NOMO-1 (cell line): Measurements from ENCODE around the gene PREX1.

Source experiments
- DNase-seq, 2 experiments: peaks; one replicate each; lab custom pipeline; 2025; ENCODE audit not compliant: unreplicated experiment in 2 of 2; lab: John Stamatoyannopoulos, UW

The PREX1 gene

DNA sequence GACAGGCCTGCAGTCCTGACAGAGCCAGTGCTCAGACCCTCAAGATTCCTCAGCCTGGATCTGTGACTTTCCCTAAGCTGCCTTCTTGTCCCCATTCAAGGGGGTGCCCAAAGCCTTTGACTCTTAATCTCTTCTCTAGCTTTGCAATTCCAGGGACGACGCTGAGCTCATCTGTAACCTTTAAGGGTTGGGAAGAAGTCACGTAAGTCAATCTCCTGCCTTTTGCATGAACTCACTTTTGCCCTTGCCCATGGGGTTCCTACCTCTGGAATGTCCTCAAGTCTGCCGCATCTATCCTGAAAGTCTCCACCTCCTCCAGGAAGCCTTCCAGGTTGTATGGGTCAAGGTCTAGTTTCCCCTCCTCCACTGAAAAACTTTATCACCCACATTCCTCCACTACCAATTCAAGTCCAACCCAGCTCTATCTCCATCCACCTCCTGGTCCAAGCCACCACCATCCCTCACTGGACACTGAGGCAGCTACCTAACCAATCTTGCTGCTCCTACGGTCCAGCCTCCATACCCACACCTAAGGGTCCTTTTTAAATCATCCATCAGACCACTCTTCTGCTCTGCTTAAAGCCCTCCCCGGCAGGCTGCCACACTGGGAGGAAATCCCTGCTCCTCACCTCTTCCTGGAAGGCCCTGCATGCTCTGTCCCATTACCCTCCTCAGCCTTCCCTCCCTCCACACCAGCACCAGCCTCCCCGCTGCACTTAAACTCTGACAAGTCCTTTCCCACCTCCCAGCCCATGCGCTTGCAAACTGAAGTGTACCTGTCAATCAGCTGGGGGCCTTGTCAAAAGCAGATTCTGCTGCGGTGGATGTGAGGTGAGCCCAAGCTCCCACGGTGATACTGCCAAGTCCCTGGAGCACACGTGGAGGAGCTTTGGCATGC, 29.7 kb downstream of the PREX1 start:
- no peak for DNase-seq

DNA sequence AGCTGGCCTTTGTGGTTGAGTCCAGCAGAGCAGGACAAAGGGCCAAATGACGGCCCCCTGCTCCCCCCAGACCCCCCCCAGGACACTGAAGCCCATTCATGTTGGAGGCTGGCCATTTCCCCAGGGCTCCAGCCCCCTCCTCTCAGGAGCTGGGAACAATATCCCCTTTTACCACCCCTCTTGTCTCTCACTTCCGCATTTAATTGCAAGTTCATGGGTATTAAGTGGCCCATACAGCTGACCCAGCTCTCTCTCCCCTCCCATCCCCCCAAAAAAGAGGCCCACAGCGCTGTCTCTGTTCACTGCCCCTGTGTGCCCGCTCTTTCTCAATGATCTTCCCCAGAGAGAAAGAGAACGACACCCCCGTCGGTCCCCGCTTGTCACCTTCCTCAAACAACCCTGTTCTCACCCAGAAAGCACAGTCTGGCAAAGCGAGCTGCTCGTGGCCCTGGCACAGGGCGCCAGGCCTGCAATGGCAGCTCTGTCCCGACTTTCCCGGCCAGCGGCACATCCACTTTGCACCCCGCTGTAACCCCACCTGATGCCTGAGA, 30.4 kb downstream of the PREX1 start:
- DNase-seq: peak; percentile 79 to 83

DNA sequence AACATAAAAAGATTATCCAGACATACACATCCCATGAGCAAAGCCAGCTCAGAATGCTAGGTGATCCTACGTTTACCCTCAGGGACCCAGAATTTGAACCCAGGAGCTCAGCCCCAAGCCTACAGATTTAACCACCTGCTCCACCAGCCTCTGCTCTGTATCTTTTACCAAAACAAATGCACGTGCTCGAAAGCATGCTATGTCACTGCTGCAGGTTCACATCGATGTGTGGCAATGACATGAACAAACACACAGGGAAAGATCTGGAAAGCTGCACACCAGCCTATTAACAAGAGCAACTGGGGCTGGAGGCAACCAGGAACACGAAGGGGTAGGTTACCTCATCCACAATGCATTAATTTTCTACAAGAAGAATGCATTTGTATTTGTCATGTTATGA, 32.1 kb downstream of the PREX1 start:
- no peak for DNase-seq

DNA sequence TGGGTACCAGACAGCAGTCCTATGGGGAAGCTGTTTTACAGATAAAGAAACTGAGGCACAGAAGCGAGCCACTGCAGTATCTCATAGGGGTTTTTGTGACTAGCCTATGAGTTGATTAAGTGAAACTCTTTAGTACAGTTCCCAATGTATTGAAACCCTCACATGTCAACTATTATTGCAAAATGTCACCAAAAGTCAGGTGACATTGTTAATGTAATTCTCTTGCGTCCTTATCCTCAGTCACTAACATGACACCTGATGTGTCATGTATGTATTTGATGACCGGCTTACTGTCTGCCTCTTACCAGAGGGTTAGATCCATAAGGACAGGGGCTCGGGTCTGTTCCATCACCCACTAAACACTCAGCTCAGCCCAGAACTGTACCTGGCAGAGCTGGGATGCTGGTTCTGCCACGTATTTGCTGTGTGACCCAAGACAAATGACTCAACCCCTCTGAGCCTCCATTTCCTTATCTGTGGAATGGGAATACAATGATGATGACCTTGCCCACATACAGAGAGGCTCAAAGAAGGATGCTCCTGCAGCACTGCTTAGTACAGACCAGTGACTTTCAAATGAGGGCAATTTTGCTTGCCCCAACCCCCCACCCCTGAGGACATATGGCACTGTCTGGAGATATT, 32.9 kb downstream of the PREX1 start:
- DNase-seq: peak in 1 of 2 experiments; percentile 7

- DNase-seq: no peak
Observed at GRCh38 chr20:48794360-48794759, 33.4 kb downstream of the PREX1 start.

DNA sequence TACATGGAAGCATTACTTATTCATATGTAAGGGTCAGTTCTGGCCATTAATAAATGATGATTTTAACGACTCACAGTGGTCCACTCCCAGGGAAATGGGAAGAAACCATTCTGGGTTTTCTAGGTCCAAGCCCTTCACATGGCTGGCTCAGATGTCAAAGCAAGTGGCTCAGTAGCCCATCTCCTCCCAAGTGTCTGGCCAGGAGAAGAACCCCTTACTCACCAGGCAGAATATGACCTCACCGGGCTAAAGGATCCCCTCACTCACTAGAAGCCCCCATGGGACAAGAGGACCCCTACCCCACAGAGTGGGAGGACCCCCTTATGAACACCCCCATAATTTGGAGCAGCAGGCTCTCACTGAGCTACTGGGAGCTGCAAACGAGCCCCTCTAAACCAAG, 34.0 kb downstream of the PREX1 start:
- no peak for DNase-seq

DNA sequence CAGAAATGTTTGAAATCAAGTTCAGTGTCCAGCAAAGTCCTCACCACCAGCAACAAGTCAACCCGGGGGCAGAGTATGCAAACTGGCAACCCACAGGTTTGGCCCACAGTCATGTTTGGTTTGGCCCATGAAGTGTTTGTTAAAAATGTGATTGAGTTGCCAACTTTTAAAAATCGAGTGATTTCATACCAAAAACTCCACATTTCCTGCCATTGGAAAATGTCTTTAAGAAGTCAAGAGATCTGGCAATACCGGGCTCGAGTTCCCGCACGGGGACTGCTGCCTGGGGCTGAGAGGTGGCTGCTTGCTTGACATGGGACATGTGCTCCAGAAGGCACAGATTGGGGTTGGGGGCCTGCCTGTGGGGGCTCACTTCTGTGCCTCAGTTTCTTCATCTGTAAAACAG, 36.1 kb downstream of the PREX1 start:
- DNase-seq: no peak

DNA sequence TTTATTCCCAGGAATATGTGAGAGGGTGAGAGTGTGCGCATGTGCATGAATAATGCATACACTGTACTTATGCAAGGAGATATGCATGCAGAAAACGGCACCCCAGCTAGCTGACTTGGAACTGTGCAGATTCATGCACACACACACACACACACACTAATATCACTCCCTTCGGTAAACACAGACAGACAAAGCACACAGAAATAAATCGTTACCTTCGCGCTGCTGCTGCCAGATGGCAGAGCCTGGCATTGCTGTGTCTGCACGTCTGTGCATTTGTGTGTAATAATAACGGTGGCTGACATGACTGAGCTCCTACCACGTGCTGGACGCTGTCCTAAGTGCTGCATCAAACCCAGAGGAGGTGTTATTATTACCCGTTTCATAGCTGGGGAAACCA, 36.8 kb downstream of the PREX1 start:
- no peak for DNase-seq

DNA sequence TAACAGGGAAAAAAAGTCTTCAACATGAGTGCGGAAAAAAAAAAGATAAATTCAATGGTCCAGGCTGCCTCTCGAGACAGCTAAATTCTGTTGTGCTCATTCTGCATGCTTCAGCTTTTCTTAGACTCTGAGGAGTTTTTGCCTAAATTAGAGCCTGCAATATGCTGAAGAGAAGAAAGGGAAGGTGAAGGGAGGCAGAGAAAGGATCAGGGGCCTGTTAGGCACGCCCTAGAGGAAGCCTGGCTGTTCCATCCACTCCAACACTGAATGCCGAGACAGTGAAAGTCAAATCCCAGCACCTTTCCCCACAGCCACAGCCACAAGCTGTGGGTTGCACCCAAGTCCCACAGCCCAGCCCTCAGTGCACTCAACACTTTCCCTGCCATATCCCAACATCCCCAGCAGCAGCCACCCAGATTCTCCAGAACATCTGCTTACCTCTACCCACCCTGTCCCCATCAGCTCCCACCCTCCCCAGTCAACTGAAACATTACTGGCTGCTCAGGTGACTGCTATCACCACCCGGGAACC, 37.3 kb downstream of the PREX1 start:
- no peak for DNase-seq

GRCh38 chr20:48789781-48790472, 37.9 kb downstream of the PREX1 start:
- no peak for DNase-seq

- no peak for DNase-seq
Observed at GRCh38 chr20:48789185-48789668, 38.6 kb downstream of the PREX1 start.

DNA sequence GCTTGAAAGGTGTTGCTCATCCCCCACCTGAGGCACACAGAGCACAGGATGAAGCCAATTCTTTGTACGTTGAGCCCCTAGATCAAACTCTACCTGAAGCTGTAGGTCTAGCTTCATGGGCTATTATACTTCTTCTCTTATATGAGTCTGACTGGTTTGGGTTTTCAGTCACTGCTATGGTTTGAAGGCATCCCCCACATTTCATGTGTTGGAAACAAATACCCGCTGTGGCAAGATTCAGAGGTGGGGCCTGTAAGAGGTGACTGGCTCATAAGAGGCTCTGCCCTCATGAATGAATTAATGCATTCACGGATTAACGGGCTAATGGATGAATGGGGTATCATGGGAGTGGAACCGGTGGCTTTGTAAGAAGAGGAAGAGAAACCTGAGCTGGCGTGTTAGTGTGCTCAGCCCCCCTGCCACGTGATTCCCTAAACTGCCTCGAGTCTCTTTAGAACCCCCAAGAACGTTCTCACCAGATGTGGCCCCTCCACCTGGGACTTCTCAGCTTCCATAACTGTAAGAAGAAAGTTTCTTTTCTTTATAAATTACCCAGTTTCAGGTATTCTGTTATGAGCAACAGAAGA, 39.2 kb downstream of the PREX1 start:
- peak; percentile 22 to 63 for DNase-seq

GRCh38 chr20:48787861-48788375, 39.9 kb downstream of the PREX1 start:
- DNase-seq: peak; percentile 54 to 86

- no peak for DNase-seq
Observed at GRCh38 chr20:48786951-48787705, 40.7 kb downstream of the PREX1 start.

- no peak for DNase-seq
Observed at GRCh38 chr20:48785801-48786200, 42.0 kb downstream of the PREX1 start.

DNA sequence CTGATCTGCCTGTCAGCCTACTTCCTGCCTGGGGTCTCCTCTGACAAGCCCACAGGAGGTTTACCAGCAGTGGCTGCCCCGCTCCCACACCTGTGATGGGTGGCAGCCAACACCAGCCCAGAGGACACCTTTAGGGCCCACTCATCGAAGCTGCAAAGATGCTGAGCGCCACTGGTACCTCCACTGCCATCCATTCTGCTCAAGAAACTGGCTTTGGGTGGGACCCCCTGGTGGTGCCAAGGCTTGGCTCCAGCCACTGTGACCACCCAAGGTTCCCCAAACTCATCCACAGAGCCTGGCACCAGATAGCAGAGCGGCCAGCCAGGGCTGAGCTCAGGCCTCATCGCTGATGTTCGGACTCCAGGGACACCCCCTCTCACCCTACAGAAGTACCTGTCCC, 42.5 kb downstream of the PREX1 start:
- DNase-seq: no peak

DNA sequence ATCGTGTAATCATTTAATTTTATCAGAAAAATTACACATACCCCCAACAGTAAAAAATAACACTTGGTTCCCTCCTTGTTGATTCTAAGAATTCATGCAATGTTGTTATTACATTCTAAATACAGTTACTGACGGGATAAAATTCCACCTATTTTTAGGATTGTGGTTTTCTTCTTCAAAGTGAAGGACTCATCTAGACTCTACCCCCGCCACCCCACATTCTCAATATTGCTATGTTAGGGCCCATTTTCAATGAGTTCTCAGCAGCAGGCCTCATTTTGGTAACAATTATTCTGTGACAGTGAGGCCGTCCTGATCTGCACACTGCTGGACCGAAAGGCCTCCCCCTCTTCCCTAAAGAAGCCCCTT, 43.5 kb downstream of the PREX1 start:
- DNase-seq: no peak

DNA sequence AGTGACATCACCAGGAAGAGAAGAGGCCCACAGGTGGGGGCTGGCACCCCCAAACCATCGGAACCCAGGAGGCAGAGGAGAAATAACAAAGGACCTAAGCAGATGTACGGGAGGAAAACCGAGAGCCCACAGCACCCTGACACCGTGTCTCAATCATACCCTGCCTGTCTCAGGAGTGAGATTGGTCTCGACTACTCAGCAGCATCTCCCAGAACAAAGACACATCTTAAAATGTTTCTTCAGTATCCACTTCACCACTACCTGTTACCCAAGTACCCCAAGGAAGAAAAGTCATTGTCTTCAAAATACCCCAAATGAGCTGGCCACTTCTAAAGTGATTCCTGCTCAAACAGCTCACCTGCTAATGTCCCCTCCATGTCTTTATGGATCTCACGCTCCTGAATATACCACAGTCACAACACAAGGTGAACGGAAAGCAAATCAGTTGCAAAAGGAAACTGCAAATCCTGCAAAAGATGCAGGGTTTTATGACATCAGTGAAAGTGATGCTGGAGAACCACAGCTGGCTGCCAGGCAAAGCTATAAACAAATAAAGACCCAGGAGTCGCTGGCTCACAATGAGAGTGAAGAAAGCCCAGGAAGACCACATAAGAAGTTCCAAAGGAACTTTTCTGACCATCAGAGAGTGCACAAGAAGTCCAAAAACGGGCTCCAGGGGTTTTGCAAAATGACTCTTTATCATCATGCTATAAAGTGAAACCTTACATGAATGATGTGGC, 44.1 kb downstream of the PREX1 start:
- no peak for DNase-seq

GRCh38 chr20:48782901-48783308, 44.9 kb downstream of the PREX1 start:
- DNase-seq: no peak
